ENCODE data around the gene CLEC2D.
"Not testable (repeated sequence)": the region's sequence is repeated elsewhere in the genome, so short reads cannot be mapped to it uniquely, and the experiment has no call there.

The CLEC2D gene

DNA sequence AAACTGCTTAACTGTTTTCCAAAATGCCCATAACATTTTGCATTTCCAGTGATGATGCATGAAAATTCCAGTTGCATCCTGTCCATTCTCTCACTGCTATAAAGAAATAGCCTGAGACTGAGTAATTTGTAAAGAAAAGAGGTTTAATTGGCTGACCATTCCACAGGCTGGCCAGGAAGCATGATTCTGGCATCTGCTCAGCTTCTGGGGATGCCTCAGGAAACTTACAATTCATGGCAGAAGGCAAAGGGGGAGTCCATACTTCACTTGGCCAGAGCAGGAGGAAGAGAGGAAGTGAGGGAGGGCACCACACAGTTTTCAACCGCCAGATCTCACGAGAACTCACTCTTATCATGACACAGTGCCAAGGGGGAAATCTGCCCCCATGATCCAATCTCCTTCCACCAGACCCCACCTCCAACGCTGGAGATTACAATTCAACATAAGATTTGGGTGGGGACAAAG, 18.2 kb upstream of the CLEC2D start:
- DNase-seq (ENCODE audit: low read depth in 2 of 2, low spot score in 1 of 2), result no peak

DNA sequence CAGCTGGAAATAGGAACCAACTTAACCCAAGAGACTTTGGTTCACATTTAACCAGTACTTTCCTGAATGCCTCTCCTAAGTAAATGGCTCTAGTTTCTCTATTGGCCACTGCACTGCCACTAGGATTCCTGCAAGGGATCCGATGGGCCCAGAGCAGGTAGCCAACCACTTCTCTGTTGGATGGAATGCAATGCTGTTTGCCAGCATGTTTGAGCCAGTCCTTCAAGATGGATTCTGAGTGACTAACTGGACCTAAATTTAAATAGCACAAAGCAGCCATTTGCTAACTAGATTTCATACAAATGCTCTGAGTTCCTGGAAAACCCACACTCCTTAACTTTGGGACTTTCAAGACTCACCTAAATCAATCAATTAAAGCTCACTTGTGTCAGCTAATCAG, 9.5 kb upstream of the CLEC2D start:
- no peak for DNase-seq (ENCODE audit: low read depth in 2 of 2, low spot score in 1 of 2)

DNA sequence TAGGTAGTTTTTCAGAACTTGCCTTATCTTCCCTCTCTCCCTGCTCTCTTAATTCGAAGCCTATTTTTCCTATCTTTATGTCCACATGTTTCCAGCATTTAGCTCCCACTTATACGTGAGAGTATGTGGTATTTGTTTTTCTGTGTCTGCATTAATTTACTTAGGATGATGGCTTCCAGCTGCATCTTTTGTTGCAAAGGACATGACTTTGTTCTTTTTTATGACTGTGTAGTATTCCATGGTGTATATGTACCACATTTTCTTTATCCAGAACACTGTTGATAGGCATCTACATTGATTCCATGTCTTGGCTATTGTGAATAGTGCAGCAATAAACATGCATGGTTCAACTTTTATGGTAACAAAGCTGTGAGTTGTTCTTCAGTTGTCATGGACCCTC, 7.8 kb upstream of the CLEC2D start:
- DNase-seq (ENCODE audit: low read depth in 2 of 2, low spot score in 1 of 2), result no peak

DNA sequence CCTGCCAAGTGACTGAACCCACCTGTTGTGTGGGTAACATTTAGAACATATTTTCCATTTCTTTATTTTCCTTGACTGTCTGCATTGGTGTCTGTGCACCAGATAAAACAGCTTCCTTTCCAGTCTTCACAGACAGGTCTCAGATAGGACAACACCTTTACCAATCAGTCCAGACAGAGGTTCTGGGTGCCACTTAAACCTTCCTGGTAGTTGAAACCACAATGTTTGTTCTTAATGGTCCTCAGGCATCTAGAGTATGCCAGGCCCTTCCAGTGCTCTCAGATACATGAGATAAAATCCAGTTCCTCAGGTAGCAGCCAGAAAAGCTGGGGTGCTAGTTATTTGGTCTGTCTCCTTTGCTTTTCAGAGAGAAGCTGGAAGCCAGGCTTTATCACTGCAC, 7.0 kb upstream of the CLEC2D start:
- no peak for DNase-seq (ENCODE audit: low read depth in 2 of 2, low spot score in 1 of 2)

DNA sequence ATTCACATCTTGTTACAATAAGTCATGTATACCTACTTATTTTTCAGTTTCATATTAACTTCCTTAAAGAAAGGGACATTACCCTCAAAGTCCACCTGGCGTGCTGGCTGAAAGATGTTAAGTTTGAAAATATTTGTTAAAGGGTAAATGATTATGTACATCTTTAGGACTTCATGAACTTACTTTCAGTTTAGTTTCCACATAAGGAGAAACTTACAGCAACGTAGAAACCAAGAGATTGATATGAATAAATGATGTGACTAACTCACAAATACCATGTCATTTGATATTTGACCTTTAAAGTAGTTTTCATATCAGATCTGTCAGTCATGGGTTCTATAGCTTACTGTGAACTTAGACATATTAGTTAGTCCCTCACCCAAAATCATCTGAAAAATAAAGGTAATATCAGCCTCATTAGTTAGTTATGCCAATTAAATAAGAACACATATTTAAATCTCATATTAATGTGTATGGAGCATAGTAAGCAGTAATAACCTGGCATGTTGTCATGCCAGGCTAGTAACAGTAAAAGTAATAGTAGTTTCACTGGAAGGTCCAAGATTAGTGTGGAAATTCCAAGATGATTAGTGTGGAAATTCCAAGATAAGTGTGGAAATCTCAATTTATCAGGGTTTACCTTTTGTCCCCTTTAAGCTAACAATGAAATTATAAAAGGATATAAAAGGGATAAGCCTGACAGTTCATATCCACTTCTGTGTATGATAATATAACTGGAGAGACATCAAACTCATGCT, 1.9 kb upstream of the CLEC2D start:
- DNase-seq (ENCODE audit: low read depth in 2 of 2, low spot score in 1 of 2), result no peak

DNA sequence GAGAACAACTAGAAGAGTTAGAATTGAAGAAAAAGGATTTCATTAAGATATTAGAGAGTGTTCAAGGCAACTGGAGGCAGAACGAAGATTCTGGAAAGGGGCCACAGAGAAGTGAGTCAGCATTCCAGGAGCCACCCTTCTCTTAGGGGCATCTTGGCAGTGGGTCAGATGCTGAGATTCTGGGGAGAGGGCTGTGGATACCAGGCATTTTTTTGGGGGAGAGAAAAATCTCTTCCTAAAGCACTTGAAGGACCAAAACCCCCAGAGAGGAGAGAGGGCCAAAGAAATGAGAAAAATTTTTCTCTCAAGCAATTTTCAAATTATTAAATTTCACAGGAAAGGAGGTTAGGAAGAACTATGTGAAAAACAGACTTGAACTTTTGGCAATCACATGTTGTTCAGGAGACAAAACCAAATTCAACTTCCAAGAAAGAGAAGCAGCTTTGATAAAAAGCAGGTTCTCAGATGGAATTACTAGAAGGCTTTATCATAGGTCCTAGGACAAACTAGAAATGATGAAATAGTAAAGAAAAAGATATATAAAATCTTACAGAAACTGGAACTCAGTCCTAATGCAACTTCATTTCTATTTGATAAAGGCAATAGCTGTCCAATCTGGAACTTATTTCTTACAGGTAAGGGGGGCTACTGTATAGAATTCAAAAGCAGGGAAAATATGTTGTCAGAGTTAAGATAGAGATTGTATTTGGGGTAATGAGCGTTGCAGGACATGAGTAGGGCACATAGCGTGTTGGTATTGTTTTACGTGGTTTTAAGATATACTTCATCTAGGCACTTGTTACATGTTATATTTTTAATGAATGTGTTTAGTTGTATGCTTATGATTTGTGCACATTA, 1.1 kb upstream of the CLEC2D start:
- DNase-seq (ENCODE audit: low read depth in 2 of 2, low spot score in 1 of 2), result no peak

DNA sequence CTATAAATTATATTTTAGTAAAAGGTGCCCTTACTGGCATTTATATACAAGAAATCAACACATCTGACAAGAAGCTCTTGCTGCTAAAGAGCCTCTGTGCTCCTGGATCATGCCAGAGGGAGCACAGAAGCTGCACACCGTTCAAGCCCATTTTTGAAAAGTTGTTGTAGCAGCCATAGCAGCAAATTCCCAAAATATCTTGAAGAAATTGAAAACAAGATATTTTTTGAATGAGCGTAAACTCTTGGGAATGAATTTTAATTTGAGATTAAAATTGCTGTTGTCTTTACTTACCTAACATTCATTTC, 540 bp upstream of the CLEC2D start:
- DNase-seq (ENCODE audit: low read depth in 2 of 2, low spot score in 1 of 2), result no peak

DNA sequence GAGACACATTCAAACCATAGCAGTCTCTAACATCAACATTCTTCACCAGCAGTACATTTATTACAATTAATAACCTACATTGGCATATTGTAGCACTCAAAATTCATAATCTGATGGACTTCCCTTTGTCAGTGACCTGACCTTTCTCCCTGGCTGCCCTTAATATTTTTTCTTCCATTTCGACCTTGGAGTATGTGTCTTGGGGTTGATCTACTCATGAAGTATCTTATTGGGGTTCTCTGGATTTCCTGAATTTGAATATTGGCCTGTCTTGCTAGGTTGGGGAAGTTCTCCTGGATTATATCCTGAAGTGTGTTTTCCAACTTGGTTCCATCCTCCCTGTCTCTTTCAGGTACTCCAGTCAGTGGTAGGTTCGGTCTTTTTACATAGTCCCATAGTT, 2.8 kb downstream of the CLEC2D start:
- DNase-seq (ENCODE audit: low read depth in 2 of 2, low spot score in 1 of 2), result not testable (repeated sequence)

DNA sequence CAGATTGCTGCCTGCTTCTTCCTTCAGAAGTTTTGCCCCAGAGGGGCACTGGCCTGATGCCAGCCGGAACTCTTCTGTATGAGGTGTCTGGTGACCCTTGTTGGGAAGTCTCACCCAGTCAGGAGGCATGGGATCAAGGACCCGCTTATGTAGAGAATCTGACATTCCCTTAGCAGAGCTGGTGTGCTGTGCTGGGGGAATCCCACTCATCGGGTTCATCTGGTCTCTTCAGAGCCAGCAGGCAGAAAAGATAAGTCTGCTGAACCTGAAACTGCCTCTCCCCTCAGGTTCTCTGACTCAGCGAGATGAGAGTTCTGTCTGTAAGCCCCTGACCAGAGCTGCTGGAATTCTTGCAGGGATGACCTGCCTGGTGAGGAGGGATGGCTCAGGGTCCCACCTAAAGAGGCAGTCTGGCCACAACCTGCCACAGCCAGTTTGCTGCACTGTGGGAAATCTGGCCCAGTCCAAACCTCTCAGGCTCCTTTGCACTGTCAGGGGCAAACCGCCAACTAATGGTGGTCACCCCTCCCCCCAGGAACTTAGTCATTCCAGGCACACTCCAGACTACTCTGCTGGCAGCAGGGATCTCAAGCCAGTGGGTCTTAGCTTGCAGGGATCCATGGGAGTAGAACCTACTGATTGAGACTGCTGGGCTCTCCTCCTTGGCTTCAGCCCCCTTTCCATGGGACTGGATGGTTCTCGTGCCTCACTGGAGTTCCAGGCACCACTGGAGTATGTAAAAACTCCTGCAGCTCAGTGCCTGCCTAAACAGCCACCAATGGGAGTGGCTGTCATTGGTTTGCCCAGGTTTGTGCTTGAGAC, 4.1 kb downstream of the CLEC2D start:
- DNase-seq (ENCODE audit: low read depth in 2 of 2, low spot score in 1 of 2), result no peak

DNA sequence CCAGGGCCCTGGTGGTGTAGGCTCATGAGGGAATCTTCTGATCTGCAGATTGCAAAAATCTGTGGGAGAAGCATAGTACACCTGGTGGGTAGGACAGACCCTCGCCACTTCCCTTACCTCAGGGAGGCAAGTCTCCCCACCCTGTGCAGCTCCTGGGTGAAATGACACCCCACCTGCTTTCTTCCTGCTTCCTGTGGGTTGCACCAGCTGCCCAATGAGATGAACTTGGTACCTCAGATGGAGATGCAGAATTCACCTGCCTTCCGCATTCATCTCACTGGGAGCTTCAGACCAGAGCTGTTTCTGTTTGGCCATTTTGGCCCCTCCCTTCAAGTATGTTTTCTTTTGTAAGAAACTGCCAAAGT, 4.7 kb downstream of the CLEC2D start:
- no peak for DNase-seq (ENCODE audit: low read depth in 2 of 2, low spot score in 1 of 2)

DNA sequence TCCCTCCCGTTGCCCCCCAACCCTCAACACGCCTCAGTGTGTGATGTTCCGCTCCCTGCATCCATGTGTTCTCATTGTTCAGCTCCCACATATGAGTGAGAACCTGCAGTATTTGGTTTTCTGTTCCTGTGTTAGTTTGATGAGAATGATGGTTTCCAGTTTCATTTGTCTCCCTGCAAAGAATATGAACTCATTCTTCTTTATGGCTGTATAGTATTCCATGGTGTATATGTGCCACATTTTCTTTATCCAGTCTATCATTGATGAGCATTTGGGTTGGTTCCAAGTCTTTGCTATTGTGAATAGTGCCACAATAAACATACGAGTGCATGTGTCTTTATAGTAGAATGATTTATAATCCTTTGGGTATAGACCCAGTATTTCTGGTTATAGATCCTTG, 13.0 kb downstream of the CLEC2D start:
- DNase-seq (ENCODE audit: low read depth in 2 of 2, low spot score in 1 of 2), result not testable (repeated sequence)

DNA sequence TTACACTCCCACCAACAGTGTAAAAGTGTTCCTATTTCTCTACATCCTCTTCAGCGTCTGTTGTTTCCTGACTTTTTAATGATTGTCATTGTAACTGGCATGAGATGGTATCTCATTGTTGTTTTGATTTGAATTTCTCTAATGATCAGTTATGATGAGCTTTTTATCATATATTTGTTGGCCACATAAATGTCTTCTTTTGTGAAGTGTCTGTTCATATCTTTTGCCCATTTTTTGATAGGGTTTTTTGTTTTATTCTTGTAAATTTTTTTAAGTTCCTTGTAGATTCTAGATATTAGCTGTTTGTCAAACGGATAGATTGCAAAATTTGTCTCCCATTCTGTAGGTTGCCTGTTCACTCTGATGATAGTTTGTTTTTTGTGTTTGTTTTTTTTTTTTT, 13.4 kb downstream of the CLEC2D start:
- DNase-seq (ENCODE audit: low read depth in 2 of 2, low spot score in 1 of 2), result not testable (repeated sequence)

DNA sequence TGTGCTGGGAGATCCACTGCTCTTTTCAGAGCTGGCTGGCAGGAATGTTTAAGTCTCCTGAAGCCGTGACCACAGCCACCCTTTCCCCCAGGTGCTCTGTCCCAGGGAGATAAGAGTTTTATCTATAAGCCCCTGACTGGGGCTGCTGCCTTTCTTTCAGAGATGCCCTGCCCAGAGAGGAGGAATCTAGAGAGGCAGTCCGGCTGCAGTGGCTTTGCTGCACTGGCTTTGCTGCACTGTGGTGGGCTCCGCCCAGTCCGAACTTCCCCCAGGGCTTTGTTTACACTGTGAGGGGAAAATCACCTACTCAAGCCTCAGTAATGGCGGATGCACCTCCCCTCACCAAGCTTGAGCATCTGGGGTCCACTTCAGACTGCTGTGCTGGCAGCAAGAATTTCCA, 15.9 kb downstream of the CLEC2D start:
- not testable (repeated sequence) for DNase-seq (ENCODE audit: low read depth in 2 of 2, low spot score in 1 of 2)

DNA sequence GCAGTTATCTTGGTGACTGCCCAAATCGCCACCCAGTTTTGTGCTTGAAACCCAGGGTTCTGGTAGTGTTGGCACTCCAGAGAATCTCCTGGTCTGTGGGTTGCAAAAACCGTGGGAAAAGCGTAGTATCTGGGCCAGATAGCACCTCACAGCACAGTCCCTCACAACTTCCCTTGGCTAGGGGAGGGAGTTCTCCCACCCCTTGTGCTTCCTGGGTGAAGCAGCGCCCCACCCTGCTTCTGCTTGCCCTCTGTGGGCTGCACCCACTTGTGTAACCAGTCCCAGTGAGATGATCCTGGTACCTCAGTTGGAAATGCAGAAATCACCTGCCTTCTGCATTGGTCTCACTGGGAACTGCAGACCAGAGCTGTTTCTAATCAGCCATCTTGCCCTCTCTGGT, 16.4 kb downstream of the CLEC2D start:
- no peak for DNase-seq (ENCODE audit: low read depth in 2 of 2, low spot score in 1 of 2)

DNA sequence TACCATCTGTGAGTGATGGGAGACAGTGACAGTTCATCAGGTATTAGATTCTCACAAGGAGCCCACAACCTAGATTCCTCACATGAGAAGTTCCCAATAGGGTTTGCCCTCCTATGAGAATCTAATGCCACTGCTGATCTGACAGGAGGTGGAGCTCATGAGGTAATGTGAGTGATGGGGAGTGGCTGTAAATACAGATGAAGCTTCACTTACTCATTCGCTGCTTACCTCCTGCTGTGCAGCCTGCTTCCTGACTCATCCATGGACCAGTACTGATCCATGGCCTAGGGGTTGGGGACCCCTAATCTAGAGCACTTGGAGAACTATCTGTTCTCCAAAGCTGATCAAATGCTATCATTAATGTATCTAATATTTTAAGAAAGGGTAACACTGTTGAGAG, 17.7 kb downstream of the CLEC2D start:
- no peak for DNase-seq (ENCODE audit: low read depth in 2 of 2, low spot score in 1 of 2)

DNA sequence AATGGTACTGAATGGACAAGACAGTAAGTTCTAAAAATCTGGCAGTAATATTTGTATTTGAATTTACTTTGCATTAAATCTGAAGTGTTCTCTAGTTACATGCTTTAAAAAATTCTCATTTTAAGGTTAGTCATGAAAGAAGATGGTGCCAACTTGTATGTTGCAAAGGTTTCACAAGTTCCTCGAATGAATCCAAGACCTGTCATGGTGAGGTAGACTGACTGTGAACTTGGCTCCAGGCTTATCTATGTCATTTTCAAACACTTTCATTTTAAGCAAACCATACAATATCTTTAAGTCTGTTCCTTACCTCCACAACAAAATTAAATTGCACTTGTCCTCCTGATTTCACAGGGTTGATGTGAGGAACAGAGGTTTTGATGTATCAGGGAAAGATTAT, 23.4 kb downstream of the CLEC2D start:
- no peak for DNase-seq (ENCODE audit: low read depth in 2 of 2, low spot score in 1 of 2)

DNA sequence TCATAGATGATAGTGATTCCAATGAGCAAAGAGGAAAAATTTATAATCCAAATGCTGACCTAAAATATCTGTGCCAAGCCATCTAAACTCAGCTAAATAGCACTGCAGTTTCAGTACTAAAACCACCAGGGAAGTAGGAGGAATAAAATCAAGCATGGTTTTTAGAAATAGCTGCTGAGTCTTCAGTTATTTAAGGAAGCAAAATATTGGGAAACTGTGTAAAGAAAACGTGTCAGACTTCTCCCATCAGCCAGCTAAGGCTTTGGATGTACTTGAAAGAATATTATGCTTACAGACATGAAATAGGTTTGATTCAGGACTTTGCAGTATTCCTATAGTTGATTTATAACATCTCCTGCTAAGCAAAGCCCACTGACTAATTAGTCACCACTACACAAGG, 24.7 kb downstream of the CLEC2D start:
- no peak for DNase-seq (ENCODE audit: low read depth in 2 of 2, low spot score in 1 of 2)

DNA sequence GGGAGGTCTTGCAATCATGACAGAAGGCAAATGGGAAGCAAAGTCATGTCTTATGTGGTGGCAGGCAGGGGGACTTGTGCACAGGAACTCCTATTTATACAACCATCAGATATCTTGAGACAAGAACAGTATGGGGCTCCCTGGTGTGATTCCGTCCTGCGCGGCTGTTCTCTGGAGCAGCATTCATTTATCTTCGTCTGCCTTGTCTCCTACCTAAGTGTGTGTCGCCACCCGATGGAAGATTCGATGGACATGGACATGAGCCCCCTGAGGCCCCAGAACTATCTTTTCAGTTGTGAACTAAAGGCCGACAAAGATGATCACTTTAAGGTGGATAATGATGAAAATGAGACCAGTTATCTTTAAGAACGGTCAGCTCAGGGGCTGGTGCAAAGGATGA, 25.6 kb downstream of the CLEC2D start:
- DNase-seq (ENCODE audit: low read depth in 2 of 2, low spot score in 1 of 2), result not testable (repeated sequence)

DNA sequence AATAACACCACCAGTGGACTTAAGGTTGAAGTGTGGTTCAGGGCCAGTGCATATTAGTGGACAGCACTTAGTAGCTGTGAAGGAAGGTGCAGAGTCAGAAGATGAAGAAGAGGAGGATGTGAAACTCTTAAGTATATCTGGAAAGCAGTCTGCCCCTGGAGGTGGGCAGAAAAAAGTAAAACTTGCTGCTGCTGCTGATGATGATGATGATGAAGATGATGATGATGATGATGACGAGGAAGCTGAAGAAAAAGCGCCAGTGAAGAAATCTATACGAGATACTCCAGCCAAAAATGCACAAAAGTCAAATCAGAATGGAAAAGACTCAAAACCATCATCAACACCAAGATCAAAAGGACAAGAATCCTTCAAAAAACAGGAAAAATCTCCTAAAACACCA, 26.1 kb downstream of the CLEC2D start:
- DNase-seq (ENCODE audit: low read depth in 2 of 2, low spot score in 1 of 2), result not testable (repeated sequence)

DNA sequence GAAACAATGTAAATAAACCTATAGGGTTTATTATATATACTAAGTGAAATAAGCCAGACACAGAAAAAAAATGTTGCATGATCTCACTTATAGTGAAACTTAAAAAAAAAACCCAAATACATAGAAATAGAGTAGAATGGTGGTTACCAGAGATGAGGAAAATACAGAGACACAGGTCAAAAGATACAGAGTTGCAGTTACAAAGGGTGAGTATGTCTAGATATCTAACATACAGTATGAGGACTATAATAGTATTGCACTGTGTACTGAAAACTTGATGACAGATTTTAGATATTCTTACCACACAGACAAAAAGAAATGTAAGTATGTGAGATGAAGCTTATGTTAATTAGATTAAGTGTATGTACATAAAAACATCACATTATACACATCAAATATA, 28.1 kb downstream of the CLEC2D start:
- no peak for DNase-seq (ENCODE audit: low read depth in 2 of 2, low spot score in 1 of 2)

DNA sequence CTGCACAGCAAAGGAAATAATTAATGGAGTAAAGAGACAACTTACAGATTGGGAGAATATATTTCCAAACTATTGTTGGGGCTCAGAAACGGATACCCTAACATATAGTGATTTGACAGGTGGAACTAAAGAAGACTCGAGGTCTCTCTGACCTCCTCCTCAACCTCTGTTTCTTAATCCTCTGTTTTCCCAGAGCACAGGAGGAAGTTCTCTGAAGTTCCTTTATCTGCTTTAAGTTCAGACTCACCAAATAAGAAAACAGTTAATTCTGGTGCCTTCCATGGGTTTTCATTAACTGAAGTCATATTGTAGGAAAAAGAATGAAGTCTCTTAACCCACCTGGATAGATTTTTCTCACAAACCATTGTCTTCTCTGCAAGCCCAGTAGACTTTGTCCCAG, 29.2 kb downstream of the CLEC2D start:
- no peak for DNase-seq (ENCODE audit: low read depth in 2 of 2, low spot score in 1 of 2)
